ENCODE measurements around the gene CT47C1.
"Not testable (repeated sequence)": the region's sequence is repeated elsewhere in the genome, so short reads cannot be mapped to it uniquely, and the experiment has no call there.

The CT47C1 gene

GRCh38 chrX:119072744-119073143 is at the start of gene CT47C1:
CT47C1 (plus strand) TSS chrX:119072993; CDS start chrX:119073226, 233 bp downstream.
- no peak within 1 kb of the TSS for H3K4me3 ChIP-seq (ENCODE audit: low read depth, low read length)

- H3K4me3 ChIP-seq (ENCODE audit: low read depth, low read length) = no peak overlapping the region
Observed at GRCh38 chrX:119025900-119026299, 46.9 kb upstream of the CT47C1 start.

- not testable (repeated sequence) for H3K4me3 ChIP-seq (ENCODE audit: low read depth, low read length)
Observed at GRCh38 chrX:119026344-119026743, 46.4 kb upstream of the CT47C1 start.

GRCh38 chrX:119027960-119028732 is 44.6 kb upstream of the CT47C1 start:
- H3K4me3 ChIP-seq (ENCODE audit: low read depth, low read length) = not testable (repeated sequence)

- H3K4me3 ChIP-seq (ENCODE audit: low read depth, low read length) = no peak overlapping the region
Observed at GRCh38 chrX:119028733-119029330, 44.0 kb upstream of the CT47C1 start.

GRCh38 chrX:119029656-119030055 is 43.1 kb upstream of the CT47C1 start:
- H3K4me3 ChIP-seq (ENCODE audit: low read depth, low read length) = not testable (repeated sequence)

GRCh38 chrX:119030990-119031389 is 41.8 kb upstream of the CT47C1 start:
- H3K4me3 ChIP-seq (ENCODE audit: low read depth, low read length) = no peak overlapping the region

- no peak overlapping the region for H3K4me3 ChIP-seq (ENCODE audit: low read depth, low read length)
Observed at GRCh38 chrX:119036107-119037029, 36.4 kb upstream of the CT47C1 start.

GRCh38 chrX:119040432-119040831 is 32.4 kb upstream of the CT47C1 start:
- H3K4me3 ChIP-seq (ENCODE audit: low read depth, low read length) = no peak overlapping the region

GRCh38 chrX:119041175-119041574 is 31.6 kb upstream of the CT47C1 start:
- no peak overlapping the region for H3K4me3 ChIP-seq (ENCODE audit: low read depth, low read length)

GRCh38 chrX:119042040-119042439 is 30.8 kb upstream of the CT47C1 start:
- no peak overlapping the region for H3K4me3 ChIP-seq (ENCODE audit: low read depth, low read length)

- no peak overlapping the region for H3K4me3 ChIP-seq (ENCODE audit: low read depth, low read length)
Observed at GRCh38 chrX:119042996-119043395, 29.8 kb upstream of the CT47C1 start.

GRCh38 chrX:119045884-119046283 is 26.9 kb upstream of the CT47C1 start:
- no peak overlapping the region for H3K4me3 ChIP-seq (ENCODE audit: low read depth, low read length)

- no peak overlapping the region for H3K4me3 ChIP-seq (ENCODE audit: low read depth, low read length)
Observed at GRCh38 chrX:119055687-119056086, 17.1 kb upstream of the CT47C1 start.

GRCh38 chrX:119062750-119063374 is 9.9 kb upstream of the CT47C1 start:
- no peak overlapping the region for H3K4me3 ChIP-seq (ENCODE audit: low read depth, low read length)

- H3K4me3 ChIP-seq (ENCODE audit: low read depth, low read length) = no peak overlapping the region
Observed at GRCh38 chrX:119063428-119063827, 9.4 kb upstream of the CT47C1 start.

GRCh38 chrX:119067023-119067739 is 5.6 kb upstream of the CT47C1 start:
- no peak overlapping the region for H3K4me3 ChIP-seq (ENCODE audit: low read depth, low read length)

GRCh38 chrX:119069128-119069527 is 3.7 kb upstream of the CT47C1 start:
- H3K4me3 ChIP-seq (ENCODE audit: low read depth, low read length) = no peak overlapping the region

- no peak overlapping the region for H3K4me3 ChIP-seq (ENCODE audit: low read depth, low read length)
Observed at GRCh38 chrX:119069762-119070161, 3.0 kb upstream of the CT47C1 start.

- no peak overlapping the region for H3K4me3 ChIP-seq (ENCODE audit: low read depth, low read length)
Observed at GRCh38 chrX:119071381-119071780, 1.4 kb upstream of the CT47C1 start.
